DND-41 (cell line): ENCODE data around the gene DND1.
A peak's percentile ranks its signal among the peaks of the same experiment; 100 is the strongest.

Experiments used
- ATAC-seq: fragments of 200-7000 bp; cut with Tn5 transposase; 3 replicates; pipeline ENCODE4 v1.9.1; 2021; ENCODE audit warnings: low read depth; ENCODE audit not compliant: insufficient read depth
- DNase-seq: peaks from one replicate; pipeline ENCODE4 v3.0.0-alpha.2; 2020
- H2AFZ ChIP-seq: 2 replicates; pipeline ENCODE4 v1.6.0; 2012; ENCODE audit warnings: low read depth, low read length
- H3K27ac ChIP-seq: 2 replicates; pipeline ENCODE4 v1.5.1; 2012; ENCODE audit warnings: low read length, inconsistent platforms
- H3K27me3 ChIP-seq: fragments of 200-600 bp; sonication (generic); 2 replicates; pipeline ENCODE4 v1.6.0; 2012; ENCODE audit warnings: low read length, mild to moderate bottlenecking, inconsistent platforms; ENCODE audit not compliant: insufficient read depth, poor library complexity
- H3K36me3 ChIP-seq: 2 replicates; pipeline ENCODE4 v1.5.1; 2012; ENCODE audit warnings: low read length, inconsistent platforms; ENCODE audit not compliant: insufficient read depth
- H3K4me1 ChIP-seq: 2 replicates; pipeline ENCODE4 v1.5.1; 2012; ENCODE audit warnings: mild to moderate bottlenecking, low read length; ENCODE audit not compliant: insufficient read depth
- H3K4me2 ChIP-seq: 2 replicates; pipeline ENCODE4 v1.6.0; 2012; ENCODE audit warnings: mild to moderate bottlenecking, moderate library complexity, low read length, inconsistent platforms; ENCODE audit not compliant: insufficient read depth
- H3K4me3 ChIP-seq, 2 experiments: fragments of 200-600 bp in 1 of 2; shearing (Covaris generic) in 1 of 2; 2 replicates each; pipeline ENCODE4 v1.5.1; 2012 to 2016; ENCODE audit warnings: inconsistent platforms in 2 of 2, low read length in 2 of 2, mild to moderate bottlenecking in 2 of 2, low read depth in 1 of 2, moderate library complexity in 1 of 2
- H3K79me2 ChIP-seq: 2 replicates; pipeline ENCODE4 v1.6.0; 2012; ENCODE audit warnings: low read length, inconsistent platforms; ENCODE audit not compliant: insufficient read depth
- H3K9ac ChIP-seq: 2 replicates; pipeline ENCODE4 v1.6.0; 2012; ENCODE audit warnings: low read depth, mild to moderate bottlenecking, inconsistent platforms, low read length, moderate library complexity
- H3K9me3 ChIP-seq: 2 replicates; pipeline ENCODE4 v1.5.1; 2012; ENCODE audit warnings: low read length, moderate library complexity, mild to moderate bottlenecking, inconsistent platforms; ENCODE audit not compliant: insufficient read depth, severe bottlenecking
- H4K20me1 ChIP-seq: 2 replicates; pipeline ENCODE4 v1.6.0; 2012; ENCODE audit warnings: low read length; ENCODE audit not compliant: insufficient read depth
- EZH2 ChIP-seq: IDR thresholded peaks from 3 replicates; pipeline ENCODE4 v1.6.1; 2012; ENCODE audit warnings: borderline replicate concordance, low read depth, mild to moderate bottlenecking, moderate library complexity, low read length, inconsistent platforms; ENCODE audit not compliant: severe bottlenecking
- TF ChIP-seq, protein P1 (sequence below): IDR thresholded peaks from 2 replicates; pipeline ENCODE4 v1.5.1; 2012; ENCODE audit warnings: borderline replicate concordance, low read length, moderate library complexity, mild to moderate bottlenecking; ENCODE audit not compliant: poor library complexity, severe bottlenecking; ENCODE audit errors: extremely low read depth

Gene DND1

GRCh38 chr5:140633021-140633471 is 40.3 kb downstream of the DND1 start, which contains the start of gene CD14:
Gene CD14 (minus strand): TSS chr5:140633175. CDS start chr5:140633071, 104 bp downstream.
- peak within 1 kb of the TSS; percentile 26; the same call in 1 of the 2 replicates for H2AFZ ChIP-seq
- no peak for DNase-seq
- no peak within 1 kb of the TSS for H3K4me2 ChIP-seq
- H3K79me2 ChIP-seq = no peaks in the 10 kb centered on the region
- no peak within 1 kb of the TSS for H3K4me3 ChIP-seq
- H3K27me3 ChIP-seq = no peaks in the 10 kb centered on the region
- no peak within 1 kb of the TSS for H3K27ac ChIP-seq
- H3K36me3 ChIP-seq = no peaks in the 10 kb centered on the region
- H4K20me1 ChIP-seq = no peaks in the 10 kb centered on the region
- no peak for TF ChIP-seq EZH2
- TF ChIP-seq, protein P1, sequence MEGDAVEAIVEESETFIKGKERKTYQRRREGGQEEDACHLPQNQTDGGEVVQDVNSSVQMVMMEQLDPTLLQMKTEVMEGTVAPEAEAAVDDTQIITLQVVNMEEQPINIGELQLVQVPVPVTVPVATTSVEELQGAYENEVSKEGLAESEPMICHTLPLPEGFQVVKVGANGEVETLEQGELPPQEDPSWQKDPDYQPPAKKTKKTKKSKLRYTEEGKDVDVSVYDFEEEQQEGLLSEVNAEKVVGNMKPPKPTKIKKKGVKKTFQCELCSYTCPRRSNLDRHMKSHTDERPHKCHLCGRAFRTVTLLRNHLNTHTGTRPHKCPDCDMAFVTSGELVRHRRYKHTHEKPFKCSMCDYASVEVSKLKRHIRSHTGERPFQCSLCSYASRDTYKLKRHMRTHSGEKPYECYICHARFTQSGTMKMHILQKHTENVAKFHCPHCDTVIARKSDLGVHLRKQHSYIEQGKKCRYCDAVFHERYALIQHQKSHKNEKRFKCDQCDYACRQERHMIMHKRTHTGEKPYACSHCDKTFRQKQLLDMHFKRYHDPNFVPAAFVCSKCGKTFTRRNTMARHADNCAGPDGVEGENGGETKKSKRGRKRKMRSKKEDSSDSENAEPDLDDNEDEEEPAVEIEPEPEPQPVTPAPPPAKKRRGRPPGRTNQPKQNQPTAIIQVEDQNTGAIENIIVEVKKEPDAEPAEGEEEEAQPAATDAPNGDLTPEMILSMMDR = no peak
- no peaks in the 10 kb centered on the region for H3K4me1 ChIP-seq
- H3K9ac ChIP-seq = no peak within 1 kb of the TSS
- ATAC-seq = no peak
- H3K9me3 ChIP-seq = peaks cover 9% of the 10 kb centered on the region

DNA sequence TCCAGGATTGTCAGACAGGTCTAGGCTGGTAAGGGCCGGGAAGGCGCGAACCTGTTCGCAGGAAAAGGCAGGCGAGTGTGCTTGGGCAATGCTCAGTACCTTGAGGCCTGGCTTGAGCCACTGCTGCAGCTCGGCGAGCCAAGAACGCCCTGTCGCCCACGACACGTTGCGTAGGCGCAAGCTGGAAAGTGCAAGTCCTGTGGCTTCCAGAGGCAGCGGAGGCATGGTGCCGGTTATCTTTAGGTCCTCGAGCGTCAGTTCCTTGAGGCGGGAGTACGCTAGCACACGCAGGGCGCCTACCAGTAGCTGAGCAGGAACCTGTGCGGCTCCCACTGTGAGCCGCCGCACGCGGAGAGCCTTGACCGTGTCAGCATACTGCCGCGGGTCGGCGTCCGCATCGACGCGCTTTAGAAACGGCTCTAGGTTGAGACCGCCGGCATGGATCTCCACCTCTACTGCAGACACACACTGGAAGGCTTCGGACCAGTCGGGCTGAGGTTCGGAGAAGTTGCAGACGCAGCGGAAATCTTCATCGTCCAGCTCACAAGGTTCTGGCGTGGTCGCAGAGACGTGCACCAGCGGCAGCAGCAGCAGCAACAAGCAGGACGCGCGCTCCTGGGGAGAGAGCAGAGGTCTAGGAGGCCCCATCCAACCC is 40.9 kb downstream of the DND1 start:
- H3K36me3 ChIP-seq = no peaks in the 10 kb centered on the region
- no peak overlapping the region for H3K9ac ChIP-seq
- no peak overlapping the region for H3K4me2 ChIP-seq
- no peaks in the 10 kb centered on the region for H3K27me3 ChIP-seq
- TF ChIP-seq EZH2 = no peak
- TF ChIP-seq, protein P1 = no peak
- H3K4me3 ChIP-seq = no peak overlapping the region
- H2AFZ ChIP-seq = no peak overlapping the region
- no peak overlapping the region for H3K27ac ChIP-seq
- no peaks in the 10 kb centered on the region for H3K4me1 ChIP-seq
- H4K20me1 ChIP-seq = no peaks in the 10 kb centered on the region
- ATAC-seq (no peak), DNase-seq (no peak)
- H3K9me3 ChIP-seq = peaks cover 13% of the 10 kb centered on the region
- no peaks in the 10 kb centered on the region for H3K79me2 ChIP-seq

DNA sequence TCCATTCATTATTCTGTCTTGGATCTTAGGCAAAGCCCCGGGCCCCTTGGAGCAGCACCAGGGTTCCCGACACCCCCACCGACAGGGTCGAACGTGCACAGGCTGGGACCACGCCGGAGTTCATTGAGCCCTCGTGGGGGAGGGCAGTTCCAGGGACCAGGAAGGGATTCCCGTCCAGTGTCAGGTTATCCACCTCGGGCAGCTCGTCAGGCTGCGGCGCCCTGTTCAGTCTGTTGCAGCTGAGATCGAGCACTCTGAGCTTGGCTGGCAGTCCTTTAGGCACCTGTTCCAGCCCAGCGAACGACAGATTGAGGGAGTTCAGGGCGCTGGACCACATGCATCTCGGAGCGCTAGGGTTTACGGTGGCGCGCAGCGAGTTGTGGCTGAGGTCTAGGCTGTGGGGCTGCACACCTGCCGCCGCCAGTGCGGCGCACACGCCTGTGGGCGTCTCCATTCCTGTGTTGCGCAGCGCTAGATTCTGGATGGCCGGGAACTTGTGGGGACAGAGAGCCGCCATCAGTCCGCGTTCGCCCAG is 41.5 kb downstream of the DND1 start:
- H3K27ac ChIP-seq = no peak overlapping the region
- no peaks in the 10 kb centered on the region for H3K79me2 ChIP-seq
- DNase-seq (no peak), ATAC-seq (no peak)
- H3K4me1 ChIP-seq = no peaks in the 10 kb centered on the region
- no peak overlapping the region for H3K9ac ChIP-seq
- H4K20me1 ChIP-seq = no peaks in the 10 kb centered on the region
- no peak for TF ChIP-seq EZH2
- TF ChIP-seq, protein P1 = no peak
- no peaks in the 10 kb centered on the region for H3K27me3 ChIP-seq
- no peaks in the 10 kb centered on the region for H3K36me3 ChIP-seq
- H3K4me3 ChIP-seq = no peak overlapping the region
- H2AFZ ChIP-seq = no peak overlapping the region
- no peak overlapping the region for H3K4me2 ChIP-seq
- H3K9me3 ChIP-seq = peaks cover 18% of the 10 kb centered on the region
